BLaER1 treated with 17β-estradiol and CSF1 and Interleukin-3, amounts not matched to agents 10 nM and 100 nM (cell line): ENCODE results near the gene PNN.
"Not testable (repeated sequence)": the region's sequence is repeated elsewhere in the genome, so short reads cannot be mapped to it uniquely, and the experiment has no call there.

Experiments
- H3K27ac ChIP-seq, 11 experiments: shearing (Covaris generic); formaldehyde crosslinking; 2 replicates each; pipeline ENCODE4 v1.8.1; 2022
- H3K27me3 ChIP-seq, 11 experiments: shearing (Covaris generic); formaldehyde crosslinking; 2 replicates each; pipeline ENCODE4 v1.8.1; 2022
- H3K36me3 ChIP-seq, 11 experiments: shearing (Covaris generic); formaldehyde crosslinking; 2 replicates each; pipeline ENCODE4 v1.8.1; 2022
- H3K4me1 ChIP-seq, 10 experiments: shearing (Covaris generic); formaldehyde crosslinking; 2 replicates each; pipeline ENCODE4 v1.8.1; 2022
- H3K4me2 ChIP-seq, 11 experiments: shearing (Covaris generic); formaldehyde crosslinking; 2 replicates each; pipeline ENCODE4 v1.8.1; 2022
- H3K4me3 ChIP-seq, 10 experiments: shearing (Covaris generic); formaldehyde crosslinking; 2 replicates each; pipeline ENCODE4 v1.8.1; 2022
- H3K9ac ChIP-seq, 11 experiments: shearing (Covaris generic); formaldehyde crosslinking; 2 replicates each; pipeline ENCODE4 v1.8.1; 2022
- H3K9me3 ChIP-seq, 11 experiments: shearing (Covaris generic); formaldehyde crosslinking; replicated peaks in 1 of 11; 2 replicates each; pipeline ENCODE4 v1.8.1; 2022
- H4K20me1 ChIP-seq, 11 experiments: shearing (Covaris generic); formaldehyde crosslinking; 2 replicates each; pipeline ENCODE4 v1.8.1; 2022
- Cebpa-rat ChIP-seq, 11 experiments: shearing (Covaris generic); IDR thresholded peaks; 2 replicates each; pipeline ENCODE4 v1.8.1; 2022

Gene PNN

DNA sequence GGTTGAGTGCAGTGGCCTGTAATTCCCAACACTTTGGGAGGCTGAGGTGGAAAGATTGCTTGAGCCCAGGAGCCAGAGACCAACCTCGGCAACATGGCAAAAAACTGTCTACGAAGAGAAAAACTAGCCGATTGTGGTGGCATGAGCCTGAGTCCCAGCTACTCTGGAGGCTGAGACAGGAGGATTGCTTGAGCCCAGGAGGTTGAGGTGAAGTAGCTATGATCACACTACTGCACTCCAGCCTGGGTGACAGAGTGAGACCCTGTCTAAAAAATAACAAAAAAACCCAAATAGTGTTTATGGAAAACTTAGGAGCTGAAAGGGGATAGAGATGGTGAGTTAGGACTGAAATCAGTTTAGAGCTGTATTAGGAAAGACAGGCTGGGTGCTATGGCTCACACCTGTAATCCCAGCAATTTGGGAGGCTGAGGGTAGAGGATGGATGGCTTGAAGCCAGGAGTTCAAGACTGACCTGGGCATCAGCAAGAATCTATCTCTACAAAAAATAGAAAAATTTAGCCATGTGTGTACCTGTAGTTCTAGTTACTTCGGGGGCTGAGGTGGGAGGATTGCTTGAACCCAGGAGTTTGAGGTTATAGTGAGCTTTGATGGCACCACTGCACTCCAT lies 9.7 kb downstream of the PNN start:
- Histone ChIP-seq H4K20me1 (peaks cover 16 to 68% (median 55%) of the 10 kb centered on the region in 11 experiments; a peak in 21 of 22 replicates), H3K4me1 (peaks cover 0 to 37% (median 15%) of the 10 kb centered on the region in 10 experiments; a peak in 16 of 20 replicates), H3K27me3 (no peaks in the 10 kb centered on the region), H3K9me3 (no peaks in the 10 kb centered on the region), H3K4me2 (no peak overlapping the region), H3K27ac (no peak overlapping the region), H3K4me3 (no peak overlapping the region), H3K9ac (no peak overlapping the region), H3K36me3 (peaks cover 53 to 79% (median 61%) of the 10 kb centered on the region in 11 experiments)
- no peak for TF ChIP-seq Cebpa-rat (IDR thresholded peaks at IDR 0.05)

DNA sequence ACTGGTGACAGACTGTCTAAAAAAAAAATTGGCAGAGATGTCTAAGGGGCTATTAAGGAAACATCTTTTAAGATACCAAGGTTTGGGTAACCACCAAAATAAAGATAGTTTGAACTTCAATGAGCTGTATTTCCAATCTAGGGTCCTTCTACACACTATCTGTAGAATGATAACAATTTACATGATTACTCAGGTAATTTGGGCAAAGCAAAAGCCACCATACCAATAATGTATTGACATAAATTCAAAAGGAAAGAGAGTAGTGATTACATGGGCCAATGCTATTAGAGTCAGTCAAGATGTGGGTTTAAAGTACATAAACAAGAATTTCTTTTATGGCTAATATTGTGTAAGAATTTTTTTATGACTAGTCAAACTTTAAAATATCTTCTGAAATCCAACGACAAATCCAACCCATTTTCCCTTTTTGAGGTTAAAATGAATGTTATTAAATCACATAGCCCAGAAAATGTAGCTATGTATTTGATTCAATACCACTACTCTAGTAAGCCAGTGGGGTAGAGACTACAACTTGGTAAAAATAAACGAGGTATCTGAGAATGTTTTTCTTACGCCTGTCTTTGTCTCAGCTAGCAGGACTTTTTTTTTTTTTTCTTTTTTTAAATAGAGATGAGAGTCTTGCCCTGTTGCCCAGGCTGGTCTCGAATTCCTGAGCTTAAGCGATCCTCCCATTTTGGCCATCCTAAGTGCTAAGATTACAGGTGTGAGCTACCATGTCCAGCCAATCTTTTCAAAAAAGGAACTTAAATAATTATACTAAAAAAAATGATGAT lies 10.4 kb downstream of the PNN start:
- no peak for TF ChIP-seq Cebpa-rat (IDR thresholded peaks at IDR 0.05)
- Histone ChIP-seq H3K27ac (no peak overlapping the region), H4K20me1 (peaks cover 16 to 62% (median 49%) of the 10 kb centered on the region in 11 experiments; a peak in 21 of 22 replicates), H3K9ac (no peak overlapping the region), H3K4me3 (no peak overlapping the region), H3K9me3 (no peaks in the 10 kb centered on the region), H3K27me3 (no peaks in the 10 kb centered on the region), H3K36me3 (peaks cover 46 to 72% (median 54%) of the 10 kb centered on the region in 11 experiments), H3K4me2 (no peak overlapping the region), H3K4me1 (peaks cover 0 to 33% (median 11%) of the 10 kb centered on the region in 10 experiments; a peak in 15 of 20 replicates)

DNA sequence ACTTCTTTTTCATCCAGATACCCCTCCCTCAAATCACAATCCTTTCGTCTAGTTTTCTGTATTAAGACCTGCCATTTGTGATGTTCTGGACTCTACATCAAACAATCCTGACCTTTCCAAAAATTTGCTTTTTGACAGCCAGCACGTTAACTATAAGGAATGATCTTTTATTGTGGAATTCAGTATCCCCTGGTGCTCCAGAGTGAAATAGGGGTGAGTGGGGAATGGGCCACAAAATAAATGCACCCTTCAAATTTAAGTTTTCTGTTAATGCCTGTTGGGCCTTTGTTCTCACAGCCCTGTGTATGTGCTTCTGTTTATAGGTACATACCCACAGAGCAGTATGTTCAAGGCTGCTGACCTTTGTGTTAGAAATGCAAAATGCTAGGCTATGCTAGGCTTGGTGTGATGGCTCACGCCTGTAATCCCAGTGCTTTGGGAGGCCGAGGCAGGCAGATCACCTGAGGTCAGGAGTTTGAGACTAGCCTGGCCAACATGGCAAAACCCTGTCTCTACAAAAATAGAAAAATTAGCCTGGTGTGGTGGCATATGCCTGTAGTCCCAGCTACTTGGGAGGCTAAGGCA lies 12.0 kb downstream of the PNN start:
- peaks cover 31 to 61% (median 40%) of the 10 kb centered on the region in 11 experiments for H3K36me3 ChIP-seq
- H4K20me1 ChIP-seq: peaks cover 13 to 46% (median 33%) of the 10 kb centered on the region in 11 experiments; a peak in 20 of 22 replicates
- no peaks in the 10 kb centered on the region for H3K9me3 ChIP-seq
- no peak overlapping the region for H3K4me3 ChIP-seq
- no peak overlapping the region for H3K9ac ChIP-seq
- no peak overlapping the region for H3K27ac ChIP-seq
- H3K27me3 ChIP-seq: no peaks in the 10 kb centered on the region
- no peak for TF ChIP-seq Cebpa-rat (IDR thresholded peaks at IDR 0.05)
- H3K4me1 ChIP-seq: peaks cover 0 to 17% (median 0%) of the 10 kb centered on the region in 10 experiments; a peak in 6 of 20 replicates
- no peak overlapping the region for H3K4me2 ChIP-seq

DNA sequence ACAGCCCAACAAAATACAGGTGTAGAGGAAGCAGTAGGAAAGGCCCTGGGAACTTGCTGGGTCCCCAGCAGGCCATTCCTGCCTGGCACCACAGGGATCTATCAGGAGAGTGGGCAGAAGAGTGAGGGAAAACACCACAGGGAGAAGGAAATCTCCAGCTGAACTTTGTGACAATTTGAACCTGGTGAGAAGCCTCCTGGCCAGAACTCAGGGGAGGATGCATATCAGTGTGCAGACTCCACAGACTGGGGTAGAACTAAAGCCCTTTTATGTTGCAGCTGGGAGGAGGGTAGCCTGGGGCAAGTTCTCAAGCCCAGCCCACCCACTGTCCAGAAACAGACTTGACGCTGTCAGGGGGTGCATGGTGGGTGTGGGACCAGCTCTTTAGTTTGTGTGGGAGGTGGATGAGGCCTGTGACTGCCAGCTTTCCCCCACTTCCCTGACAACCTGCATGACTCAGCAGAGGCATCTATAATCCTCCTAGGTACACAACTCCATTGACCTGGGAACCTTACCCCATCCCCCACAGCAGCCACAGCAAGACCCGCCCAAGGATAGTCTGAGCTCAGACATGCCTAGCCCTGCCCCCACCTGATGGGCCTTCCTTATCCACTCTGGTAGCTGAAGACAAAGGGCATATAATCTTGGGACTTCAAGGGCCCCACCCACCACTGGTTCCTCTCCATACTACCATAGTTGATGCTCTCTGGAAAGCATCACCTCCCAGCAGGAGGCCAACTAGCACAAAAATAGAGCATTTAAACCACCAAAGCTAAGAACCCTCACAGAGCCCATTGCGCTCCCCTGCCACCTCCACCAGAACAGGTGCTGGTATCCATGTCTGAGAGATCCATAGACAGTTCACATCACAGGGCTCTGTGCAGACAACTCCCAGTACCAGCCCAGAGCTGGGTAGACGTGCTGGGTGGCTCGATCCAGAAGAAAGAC lies 28.9 kb downstream of the PNN start:
- Histone ChIP-seq H3K27ac (no peak overlapping the region), H3K27me3 (no peaks in the 10 kb centered on the region), H4K20me1 (no peaks in the 10 kb centered on the region), H3K4me2 (no peak overlapping the region), H3K4me1 (no peaks in the 10 kb centered on the region), H3K4me3 (no peak overlapping the region), H3K36me3 (no peaks in the 10 kb centered on the region), H3K9me3 (peaks cover 0 to 7% (median 0%) of the 10 kb centered on the region in 11 experiments; a peak in 1 of 22 replicates), H3K9ac (no peak overlapping the region)
- TF ChIP-seq Cebpa-rat (IDR thresholded peaks at IDR 0.05): no peak

DNA sequence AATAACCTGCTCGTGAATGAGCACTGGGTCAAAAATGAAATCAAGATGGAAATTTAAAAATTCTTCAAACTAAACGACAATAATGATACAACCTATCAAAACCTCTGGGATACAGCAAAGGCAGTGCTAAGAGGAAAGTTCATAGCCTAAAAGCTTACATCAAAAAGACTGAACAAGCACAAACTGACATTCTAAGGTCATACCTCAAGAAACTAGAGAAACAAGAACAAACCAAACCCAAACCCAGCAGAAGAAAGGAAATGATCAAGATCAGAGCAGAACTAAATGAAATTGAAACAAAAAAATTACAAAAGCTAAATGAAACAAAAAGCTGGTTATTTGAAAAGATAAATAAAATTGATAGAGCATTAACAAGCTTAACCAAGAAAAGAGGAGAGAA lies 32.4 kb downstream of the PNN start:
- not testable (repeated sequence) for H3K4me2 ChIP-seq, H3K27me3 ChIP-seq, H3K36me3 ChIP-seq, H3K9ac ChIP-seq, H4K20me1 ChIP-seq, H3K9me3 ChIP-seq, H3K4me1 ChIP-seq, H3K27ac ChIP-seq, H3K4me3 ChIP-seq

DNA sequence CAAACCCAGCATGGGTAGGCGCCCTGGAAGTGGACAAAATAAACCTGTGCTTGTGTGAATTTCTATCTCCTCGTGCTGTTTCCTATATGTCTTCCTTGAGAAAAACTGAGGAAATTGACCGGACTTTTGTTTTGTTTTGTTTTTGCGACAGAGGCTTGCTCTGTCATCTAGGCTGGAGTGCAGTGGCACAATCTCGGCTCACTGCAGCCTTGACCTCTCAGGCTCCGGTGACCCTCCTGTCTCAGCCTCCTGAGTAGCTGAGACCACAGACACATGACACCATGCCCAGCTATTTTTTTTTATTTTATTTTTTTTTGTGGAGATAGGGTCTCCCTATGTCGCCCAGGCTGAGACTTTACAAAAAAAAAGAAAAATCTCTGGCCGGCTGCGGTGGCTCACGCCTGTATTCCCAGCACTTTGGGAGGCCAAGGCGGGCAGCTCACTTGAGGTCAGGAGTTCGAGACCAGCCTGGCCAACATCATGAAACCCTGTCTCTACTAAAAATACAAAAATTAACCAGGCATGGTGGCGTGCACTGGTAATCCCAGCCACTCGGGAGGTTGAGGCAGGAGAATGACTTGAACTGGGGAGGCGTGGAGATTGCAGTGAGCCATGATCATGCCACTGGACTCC lies 36.2 kb downstream of the PNN start:
- Histone ChIP-seq H3K9me3 (no peaks in the 10 kb centered on the region), H3K36me3 (no peaks in the 10 kb centered on the region), H3K27ac (no peak overlapping the region), H3K4me2 (no peak overlapping the region), H4K20me1 (no peaks in the 10 kb centered on the region), H3K9ac (no peak overlapping the region), H3K27me3 (no peaks in the 10 kb centered on the region), H3K4me3 (no peak overlapping the region), H3K4me1 (no peaks in the 10 kb centered on the region)
- TF ChIP-seq Cebpa-rat (IDR thresholded peaks at IDR 0.05): no peak

DNA sequence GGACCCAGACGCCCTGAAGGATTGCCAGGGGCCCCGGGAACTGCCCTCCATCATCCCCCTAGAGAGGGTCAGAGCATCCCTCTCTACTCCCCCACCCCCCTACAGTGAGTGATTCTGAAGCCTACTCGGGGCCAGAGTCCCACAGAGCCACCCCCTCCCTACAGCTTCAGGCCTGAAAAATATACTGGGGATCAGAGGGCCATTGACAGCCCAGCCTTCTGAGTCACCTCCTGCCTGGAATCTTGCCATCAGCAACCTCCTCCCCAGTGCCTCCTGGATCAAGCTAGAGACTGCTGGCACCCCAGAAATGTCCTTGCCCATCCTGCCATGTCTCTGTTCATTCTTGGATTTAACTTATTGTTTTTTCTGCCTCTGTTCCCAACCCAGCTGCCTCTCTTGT lies 37.0 kb downstream of the PNN start:
- no peaks in the 10 kb centered on the region for H3K36me3 ChIP-seq
- H3K4me2 ChIP-seq: no peak overlapping the region
- no peak for TF ChIP-seq Cebpa-rat (IDR thresholded peaks at IDR 0.05)
- 0 out of 20 replicates have a peak, but pooled peaks cover 0 to under 1% (median 0%) of the 10 kb centered on the region in 10 experiments for H3K4me1 ChIP-seq
- H3K27me3 ChIP-seq: no peaks in the 10 kb centered on the region
- no peak overlapping the region for H3K27ac ChIP-seq
- no peaks in the 10 kb centered on the region for H4K20me1 ChIP-seq
- H3K9me3 ChIP-seq: no peaks in the 10 kb centered on the region
- H3K4me3 ChIP-seq: no peak overlapping the region
- no peak overlapping the region for H3K9ac ChIP-seq

DNA sequence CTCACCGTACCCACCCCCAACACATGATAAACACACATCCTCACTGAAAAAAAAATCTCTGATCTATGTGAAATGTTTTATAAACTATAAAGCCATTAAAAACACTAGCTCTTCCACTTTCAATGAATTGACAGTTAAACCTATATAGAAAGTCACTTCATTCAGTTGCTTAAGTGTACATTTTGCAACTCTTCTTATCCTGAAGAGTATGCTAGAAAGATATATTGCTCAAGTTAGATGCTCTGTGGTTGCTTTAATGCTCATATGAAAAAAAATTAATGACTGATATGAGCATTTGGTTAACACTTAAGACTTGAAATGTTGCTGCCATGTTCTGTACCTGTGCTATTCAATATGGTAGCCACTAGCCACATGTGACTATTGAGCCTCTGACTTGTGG lies 37.6 kb downstream of the PNN start:
- no peak overlapping the region for H3K4me2 ChIP-seq
- no peak overlapping the region for H3K9ac ChIP-seq

More for the DNA sequence above, 37.6 kb downstream of the PNN start:
- Histone ChIP-seq H3K27ac (no peak overlapping the region), H3K4me3 (no peak overlapping the region), H3K9me3 (no peaks in the 10 kb centered on the region), H3K36me3 (no peaks in the 10 kb centered on the region), H3K27me3 (no peaks in the 10 kb centered on the region), H3K4me1 (peaks cover 0 to 6% (median 0%) of the 10 kb centered on the region in 10 experiments; a peak in 3 of 20 replicates), H4K20me1 (no peaks in the 10 kb centered on the region)
- TF ChIP-seq Cebpa-rat (IDR thresholded peaks at IDR 0.05): no peak
